HUES48 (cell line): Measurements from ENCODE around the gene TMEM259.

Experiments
- H3K27ac ChIP-seq: one replicate; pipeline ENCODE4 v1.7.0; 2013; ENCODE audit warnings: low read depth, low read length, inconsistent platforms
- H3K27me3 ChIP-seq: 2 replicates; pipeline ENCODE4 v1.6.1; 2013; ENCODE audit warnings: mild to moderate bottlenecking, low read length; ENCODE audit not compliant: control insufficient read depth, insufficient read depth
- H3K36me3 ChIP-seq: 2 replicates; pipeline ENCODE4 v1.6.1; 2013; ENCODE audit warnings: low read length; ENCODE audit not compliant: control insufficient read depth, insufficient read depth
- H3K4me1 ChIP-seq: 2 replicates; pipeline ENCODE4 v1.6.1; 2013; ENCODE audit warnings: mild to moderate bottlenecking, low read length; ENCODE audit not compliant: control insufficient read depth, insufficient read depth
- H3K4me3 ChIP-seq: 2 replicates; pipeline ENCODE4 v1.5.1; 2013; ENCODE audit warnings: mild to moderate bottlenecking, low read depth, low read length
- H3K9ac ChIP-seq: 2 replicates; pipeline ENCODE4 v1.6.1; 2013; ENCODE audit warnings: mild to moderate bottlenecking, low read depth, low read length, moderate library complexity
- H3K9me3 ChIP-seq: 2 replicates; pipeline ENCODE4 v1.6.1; 2013; ENCODE audit warnings: low read length; ENCODE audit not compliant: control insufficient read depth, insufficient read depth

The TMEM259 gene

DNA sequence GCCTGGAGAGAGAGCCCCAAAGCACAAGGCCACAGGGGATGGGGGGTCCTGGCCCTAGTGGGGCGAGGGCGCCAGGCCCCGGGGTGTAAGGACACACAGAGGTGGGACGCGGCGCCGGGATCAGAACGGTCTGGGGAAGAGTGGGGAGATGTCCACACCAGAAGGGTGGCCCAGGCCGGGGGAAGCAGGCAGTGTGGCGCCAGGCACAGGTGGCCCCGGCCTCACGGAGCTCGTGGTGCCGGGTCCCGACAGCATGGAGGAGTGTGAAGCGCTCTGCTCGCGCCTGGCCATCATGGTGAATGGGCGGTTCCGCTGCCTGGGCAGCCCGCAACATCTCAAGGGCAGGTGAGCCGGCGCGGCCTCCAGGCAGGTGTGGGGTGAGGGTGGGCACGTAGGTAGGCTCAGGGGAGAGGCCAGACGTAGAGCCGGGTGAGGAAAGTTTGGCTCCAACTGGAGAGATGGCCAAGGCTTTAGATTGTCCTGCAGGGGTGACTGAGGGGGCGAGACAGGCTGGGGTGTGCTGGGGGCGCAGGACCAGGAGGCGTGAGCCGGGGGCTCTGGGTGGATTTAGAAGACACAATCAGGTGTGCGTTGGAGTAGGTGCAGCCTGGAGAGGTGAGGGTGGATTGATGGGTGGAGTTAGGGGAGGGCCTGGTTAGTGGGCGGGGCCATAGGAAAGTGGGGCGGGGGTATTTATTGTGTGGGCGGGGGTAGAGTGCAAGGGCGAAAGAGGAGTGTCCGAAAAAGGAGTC is 43.2 kb upstream of the TMEM259 start:
- Histone ChIP-seq H3K36me3 (no peaks in the 10 kb centered on the region), H3K9me3 (no peaks in the 10 kb centered on the region), H3K4me3 (peak overlapping the region; percentile 49; the same call in 1 of the 2 replicates), H3K27ac (no peak overlapping the region), H3K9ac (no peak overlapping the region), H3K27me3 (peaks cover 21% of the 10 kb centered on the region), H3K4me1 (peaks cover 10% of the 10 kb centered on the region; the same call in 1 of the 2 replicates)

DNA sequence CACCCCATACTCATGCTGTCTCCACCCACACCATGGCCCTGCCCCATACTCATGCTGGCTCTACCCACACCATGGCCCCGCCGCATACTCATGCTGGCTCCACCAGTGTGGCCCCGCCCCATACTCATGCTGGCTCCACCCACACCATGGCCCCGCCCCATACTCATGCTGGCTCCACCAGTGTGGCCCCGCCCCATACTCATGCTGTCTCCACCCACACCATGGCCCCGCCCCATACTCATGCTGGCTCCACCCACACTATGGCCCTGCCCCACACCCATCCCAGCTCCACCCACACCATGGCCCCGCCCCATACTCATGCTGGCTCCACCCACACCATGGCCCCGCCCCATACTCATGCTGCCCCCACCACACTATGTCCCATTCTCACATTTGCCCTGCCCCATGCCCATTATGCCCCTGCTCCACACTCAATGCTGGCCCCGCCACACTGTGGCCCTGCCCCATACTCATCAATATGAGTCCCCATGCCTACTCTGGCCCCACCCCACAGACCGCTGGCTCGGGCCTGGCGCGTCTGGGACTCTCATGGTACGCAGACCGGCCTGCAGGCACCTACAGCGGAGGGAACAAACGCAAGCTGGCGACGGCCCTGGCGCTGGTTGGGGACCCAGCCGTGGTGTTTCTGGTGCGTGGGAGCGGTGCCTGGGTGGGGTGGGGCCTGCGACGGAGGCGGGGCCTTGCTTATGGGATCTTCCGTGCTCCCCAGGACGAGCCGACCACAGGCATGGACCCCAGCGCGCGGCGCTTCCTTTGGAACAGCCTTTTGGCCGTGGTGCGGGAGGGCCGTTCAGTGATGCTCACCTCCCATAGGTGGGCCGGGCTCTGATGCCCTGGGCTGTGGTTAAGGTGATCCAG is 42.3 kb upstream of the TMEM259 start:
- H3K9ac ChIP-seq, result no peak overlapping the region
- H3K27me3 ChIP-seq, result peaks cover 21% of the 10 kb centered on the region
- no peak overlapping the region for H3K4me3 ChIP-seq
- peaks cover 7% of the 10 kb centered on the region; the same call in 1 of the 2 replicates for H3K36me3 ChIP-seq
- peaks cover 10% of the 10 kb centered on the region; the same call in 1 of the 2 replicates for H3K4me1 ChIP-seq
- H3K27ac ChIP-seq, result no peak overlapping the region
- peaks cover 8% of the 10 kb centered on the region for H3K9me3 ChIP-seq

DNA sequence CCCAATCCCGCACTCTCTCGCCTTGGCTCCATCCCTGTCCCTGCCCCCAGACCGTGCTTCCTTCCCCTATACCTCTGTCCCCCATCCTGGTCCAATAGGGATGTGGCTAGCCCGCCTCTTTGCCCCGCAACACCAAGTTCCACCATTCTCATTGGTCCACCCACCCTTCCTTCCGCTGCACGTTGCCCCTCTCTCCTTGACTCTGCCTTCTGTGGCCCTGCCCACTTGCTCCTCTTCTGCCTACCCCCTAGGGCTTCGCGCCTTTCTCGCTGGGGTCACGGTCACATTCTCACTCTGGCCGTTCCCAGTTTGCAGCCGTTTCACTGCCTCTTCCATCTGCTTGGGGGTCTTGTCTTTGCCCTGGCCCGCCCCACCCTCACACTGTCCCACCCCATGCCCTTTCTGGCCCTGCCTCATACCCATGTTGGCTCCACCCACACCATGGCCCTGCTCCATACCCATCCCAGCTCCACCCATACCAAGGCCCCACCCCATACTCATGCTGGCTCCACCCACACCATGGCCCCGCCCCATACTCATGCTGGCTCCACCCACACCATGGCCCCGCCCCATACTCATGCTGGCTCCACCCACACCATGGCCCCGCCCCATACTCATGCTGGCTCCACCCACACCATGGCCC is 41.6 kb upstream of the TMEM259 start:
- H3K4me1 ChIP-seq, result peaks cover 10% of the 10 kb centered on the region; the same call in 1 of the 2 replicates
- no peak overlapping the region for H3K4me3 ChIP-seq
- H3K27me3 ChIP-seq, result peaks cover 18% of the 10 kb centered on the region
- peaks cover 15% of the 10 kb centered on the region for H3K9me3 ChIP-seq
- H3K9ac ChIP-seq, result no peak overlapping the region
- H3K27ac ChIP-seq, result no peak overlapping the region
- H3K36me3 ChIP-seq, result peaks cover 9% of the 10 kb centered on the region; the same call in 1 of the 2 replicates

DNA sequence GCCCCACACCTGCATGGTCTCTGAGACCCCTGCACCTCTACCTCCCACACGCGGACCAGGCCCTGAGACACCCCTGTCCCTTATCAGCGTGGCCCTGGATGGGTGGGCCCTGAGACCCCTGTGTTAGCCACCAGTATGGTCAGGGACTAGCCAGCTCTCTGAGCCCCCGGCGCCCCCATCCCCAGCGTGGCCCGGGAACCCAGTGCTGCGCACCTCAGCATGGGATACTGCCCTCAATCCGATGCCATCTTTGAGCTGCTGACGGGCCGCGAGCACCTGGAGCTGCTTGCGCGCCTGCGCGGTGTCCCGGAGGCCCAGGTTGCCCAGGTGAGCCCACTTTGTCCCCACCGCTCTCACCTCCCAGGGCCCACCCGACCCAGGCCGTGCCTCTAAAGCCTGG is 41.1 kb upstream of the TMEM259 start:
- peaks cover 10% of the 10 kb centered on the region; the same call in 1 of the 2 replicates for H3K4me1 ChIP-seq
- H3K27me3 ChIP-seq, result peaks cover 18% of the 10 kb centered on the region
- H3K9ac ChIP-seq, result no peak overlapping the region
- peaks cover 20% of the 10 kb centered on the region for H3K9me3 ChIP-seq
- no peak overlapping the region for H3K4me3 ChIP-seq
- no peak overlapping the region for H3K27ac ChIP-seq
- peaks cover 13% of the 10 kb centered on the region; the same call in 1 of the 2 replicates for H3K36me3 ChIP-seq

DNA sequence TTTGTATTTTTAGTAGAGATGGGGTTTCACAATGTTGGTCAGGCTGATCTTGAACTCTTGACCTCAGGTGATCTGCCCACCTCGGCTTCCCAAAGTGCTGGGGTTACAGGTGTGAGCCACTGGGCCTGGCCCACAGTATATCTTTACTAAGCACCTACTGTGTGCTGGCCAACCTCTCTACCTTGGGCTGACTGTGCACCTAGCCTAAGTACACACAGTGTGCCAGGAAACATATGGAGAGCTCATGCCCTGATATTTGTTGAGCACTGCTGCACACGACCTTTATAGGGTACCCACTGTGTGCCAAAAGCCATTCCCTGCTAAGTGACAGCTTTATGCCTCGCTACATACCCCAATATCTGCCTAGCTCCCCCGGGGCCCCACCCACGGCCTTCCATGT is 39.8 kb upstream of the TMEM259 start:
- peaks cover 29% of the 10 kb centered on the region for H3K9me3 ChIP-seq
- H3K9ac ChIP-seq, result no peak overlapping the region
- no peak overlapping the region for H3K27ac ChIP-seq
- peaks cover 5% of the 10 kb centered on the region for H3K27me3 ChIP-seq
- H3K36me3 ChIP-seq, result peaks cover 22% of the 10 kb centered on the region; the same call in 1 of the 2 replicates
- no peak overlapping the region for H3K4me3 ChIP-seq
- peaks cover 7% of the 10 kb centered on the region; the same call in 1 of the 2 replicates for H3K4me1 ChIP-seq

DNA sequence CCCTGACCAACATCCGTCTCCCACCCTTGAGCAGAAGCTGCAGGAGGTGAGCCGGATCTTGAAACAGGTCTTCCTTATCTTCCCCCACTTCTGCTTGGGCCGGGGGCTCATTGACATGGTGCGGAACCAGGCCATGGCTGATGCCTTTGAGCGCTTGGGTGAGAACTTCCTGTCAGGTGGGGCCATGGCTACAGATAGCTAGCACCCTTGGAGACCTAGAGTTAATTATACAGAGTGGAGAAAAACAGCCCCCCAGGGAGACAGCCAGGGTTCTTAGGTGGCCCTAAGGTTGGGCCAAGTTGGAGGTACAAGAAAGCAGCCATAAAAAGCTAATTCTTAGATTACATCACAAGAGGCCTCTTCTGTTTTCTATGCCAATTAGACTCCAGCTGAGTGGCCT is 37.2 kb upstream of the TMEM259 start:
- H3K36me3 ChIP-seq, result peaks cover 22% of the 10 kb centered on the region; the same call in 1 of the 2 replicates
- H3K9me3 ChIP-seq, result peaks cover 29% of the 10 kb centered on the region
- H3K9ac ChIP-seq, result no peak overlapping the region
- H3K27me3 ChIP-seq, result no peaks in the 10 kb centered on the region
- no peak overlapping the region for H3K4me3 ChIP-seq
- H3K27ac ChIP-seq, result no peak overlapping the region
- H3K4me1 ChIP-seq, result no peaks in the 10 kb centered on the region

DNA sequence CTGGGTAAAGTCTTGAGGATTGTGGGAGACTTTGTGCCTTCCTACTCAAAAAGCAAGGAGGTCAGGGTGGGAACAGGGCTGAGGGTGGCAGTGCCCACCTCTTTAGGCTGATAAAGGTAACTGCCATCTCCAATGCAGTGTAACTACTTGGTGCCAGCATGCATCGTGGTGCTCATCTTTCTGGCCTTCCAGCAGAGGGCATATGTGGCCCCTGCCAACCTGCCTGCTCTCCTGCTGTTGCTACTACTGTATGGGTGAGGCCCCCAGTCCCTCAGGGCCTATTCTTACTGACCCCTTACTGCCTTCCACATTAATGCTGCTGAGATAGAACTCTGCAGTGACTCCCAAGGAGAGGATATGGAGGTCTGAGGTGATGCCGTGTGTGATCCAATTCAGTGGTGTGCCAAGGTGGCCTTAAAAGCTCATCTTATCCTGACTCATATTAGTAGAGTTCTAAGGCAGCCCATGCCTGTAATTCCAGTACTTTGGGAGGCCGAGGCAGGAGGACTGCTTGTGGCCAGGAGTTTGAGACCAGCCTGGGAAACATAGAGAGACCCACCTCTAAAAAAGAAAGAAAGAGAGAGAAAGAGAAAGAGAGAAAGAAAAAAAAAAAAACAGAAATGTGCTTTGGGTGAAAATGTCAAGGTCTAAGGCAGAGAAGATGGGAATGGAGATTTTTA is 36.4 kb upstream of the TMEM259 start:
- H3K4me1 ChIP-seq, result no peaks in the 10 kb centered on the region
- H3K4me3 ChIP-seq, result no peak overlapping the region
- H3K27ac ChIP-seq, result no peak overlapping the region
- no peak overlapping the region for H3K9ac ChIP-seq
- peaks cover 22% of the 10 kb centered on the region; the same call in 1 of the 2 replicates for H3K36me3 ChIP-seq
- no peaks in the 10 kb centered on the region for H3K27me3 ChIP-seq
- peaks cover 29% of the 10 kb centered on the region for H3K9me3 ChIP-seq

DNA sequence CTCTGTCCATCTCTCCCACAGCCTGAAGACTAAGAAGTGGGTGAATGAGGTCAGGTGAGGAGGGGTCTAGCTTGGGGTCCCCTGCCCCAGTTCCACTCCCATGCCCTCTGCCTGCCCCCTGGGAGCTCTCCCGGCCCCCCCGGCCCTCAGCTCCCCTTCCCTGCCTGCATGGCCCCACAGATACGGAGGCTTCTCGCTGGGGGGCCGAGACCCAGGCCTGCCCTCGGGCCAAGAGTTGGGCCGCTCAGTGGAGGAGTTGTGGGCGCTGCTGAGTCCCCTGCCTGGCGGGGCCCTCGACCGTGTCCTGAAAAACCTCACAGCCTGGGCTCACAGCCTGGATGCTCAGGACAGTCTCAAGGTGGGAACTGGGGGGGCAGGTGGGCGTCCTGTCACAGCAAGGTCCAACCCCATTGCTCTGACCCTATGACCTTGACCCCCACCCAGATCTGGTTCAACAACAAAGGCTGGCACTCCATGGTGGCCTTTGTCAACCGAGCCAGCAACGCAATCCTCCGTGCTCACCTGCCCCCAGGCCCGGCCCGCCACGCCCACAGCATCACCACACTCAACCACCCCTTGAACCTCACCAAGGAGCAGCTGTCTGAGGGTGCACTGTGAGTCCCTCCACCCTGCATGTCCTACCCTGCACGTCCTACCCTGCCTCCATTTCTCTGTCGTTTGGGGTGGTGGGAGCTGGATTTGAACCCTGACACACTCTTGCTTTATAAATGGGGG is 35.1 kb upstream of the TMEM259 start:
- peaks cover 22% of the 10 kb centered on the region; the same call in 1 of the 2 replicates for H3K36me3 ChIP-seq
- no peaks in the 10 kb centered on the region for H3K4me1 ChIP-seq
- no peaks in the 10 kb centered on the region for H3K27me3 ChIP-seq
- peaks cover 29% of the 10 kb centered on the region for H3K9me3 ChIP-seq
- H3K4me3 ChIP-seq, result no peak overlapping the region
- H3K27ac ChIP-seq, result no peak overlapping the region
- no peak overlapping the region for H3K9ac ChIP-seq

DNA sequence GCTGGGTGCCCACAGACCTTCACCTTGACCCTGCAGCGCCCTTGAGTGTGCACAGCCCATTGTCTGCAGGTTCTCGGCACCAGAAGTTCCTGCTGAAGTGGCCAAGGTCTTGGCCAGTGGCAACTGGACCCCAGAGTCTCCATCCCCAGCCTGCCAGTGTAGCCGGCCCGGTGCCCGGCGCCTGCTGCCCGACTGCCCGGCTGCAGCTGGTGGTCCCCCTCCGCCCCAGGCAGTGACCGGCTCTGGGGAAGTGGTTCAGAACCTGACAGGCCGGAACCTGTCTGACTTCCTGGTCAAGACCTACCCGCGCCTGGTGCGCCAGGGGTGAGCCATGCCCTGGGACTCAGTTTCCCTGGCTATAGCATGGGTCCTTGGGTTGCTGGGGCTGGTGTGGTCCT is 34.1 kb upstream of the TMEM259 start:
- Histone ChIP-seq H3K4me3 (no peak overlapping the region), H3K27me3 (no peaks in the 10 kb centered on the region), H3K9me3 (peaks cover 29% of the 10 kb centered on the region), H3K36me3 (peaks cover 22% of the 10 kb centered on the region; the same call in 1 of the 2 replicates), H3K4me1 (no peaks in the 10 kb centered on the region), H3K9ac (no peak overlapping the region), H3K27ac (no peak overlapping the region)
